GM21515 (cell line): ENCODE data around the gene KATNB1.
"Not testable (repeated sequence)": the region's sequence is repeated elsewhere in the genome, so short reads cannot be mapped to it uniquely, and the experiment has no call there.

ENCODE experiments used
- ATAC-seq: cut with Tn5 transposase; IDR thresholded peaks from one replicate; pipeline ENCODE4 v1.9.1; 2021; ENCODE audit not compliant: unreplicated experiment

Gene KATNB1

DNA sequence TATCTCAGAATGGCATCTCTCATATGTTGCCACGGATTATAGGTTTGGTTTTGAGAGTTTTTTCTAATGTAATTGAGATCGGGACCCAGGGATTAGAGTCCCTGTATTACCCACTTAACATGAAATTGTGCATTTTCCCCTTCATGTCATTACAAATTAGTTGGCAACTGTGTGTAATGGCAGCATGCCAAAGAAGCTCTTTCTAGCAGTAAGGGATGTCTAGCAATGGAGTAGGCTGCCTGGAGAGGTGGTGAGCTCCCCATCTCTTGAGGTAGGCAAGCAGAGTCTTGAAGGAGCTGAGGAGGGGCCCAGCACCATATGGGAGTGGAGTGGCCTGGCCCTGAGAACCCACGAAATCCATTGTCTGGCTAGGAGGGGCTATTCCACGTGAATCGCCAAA, 10.0 kb upstream of the KATNB1 start:
- ATAC-seq = no peak

GRCh38 chr16:57725976-57726375, 9.6 kb upstream of the KATNB1 start:
- ATAC-seq = no peak

DNA sequence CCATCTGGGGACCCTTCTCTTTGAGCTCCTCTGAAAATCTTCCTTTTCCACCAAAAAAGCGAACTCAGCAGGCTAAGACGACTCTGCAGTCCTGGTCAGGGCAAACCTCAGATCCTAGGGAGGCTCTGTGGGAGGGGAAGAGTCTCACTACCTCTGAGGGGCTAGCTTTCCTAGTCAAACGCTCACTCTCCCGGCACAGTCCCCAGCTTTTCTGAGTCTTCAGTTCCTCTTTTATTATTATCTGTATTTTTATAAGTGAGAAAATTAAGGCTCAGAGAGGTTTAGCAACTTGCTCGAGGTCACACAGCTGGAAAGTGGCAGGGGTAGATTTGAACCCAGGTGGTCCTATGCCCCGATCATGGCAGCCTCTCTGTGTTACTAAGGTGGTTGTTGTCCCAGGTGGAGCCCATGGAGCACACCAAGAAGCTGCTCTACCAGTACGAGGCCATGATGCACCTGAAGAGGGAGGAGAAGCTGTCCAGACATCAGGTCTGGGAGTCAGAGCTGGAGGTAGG, 9.1 kb upstream of the KATNB1 start:
- no peak for ATAC-seq

- no peak for ATAC-seq
These were observed 8.0 kb upstream of the KATNB1 start for GRCh38 chr16:57727610-57728009.

DNA sequence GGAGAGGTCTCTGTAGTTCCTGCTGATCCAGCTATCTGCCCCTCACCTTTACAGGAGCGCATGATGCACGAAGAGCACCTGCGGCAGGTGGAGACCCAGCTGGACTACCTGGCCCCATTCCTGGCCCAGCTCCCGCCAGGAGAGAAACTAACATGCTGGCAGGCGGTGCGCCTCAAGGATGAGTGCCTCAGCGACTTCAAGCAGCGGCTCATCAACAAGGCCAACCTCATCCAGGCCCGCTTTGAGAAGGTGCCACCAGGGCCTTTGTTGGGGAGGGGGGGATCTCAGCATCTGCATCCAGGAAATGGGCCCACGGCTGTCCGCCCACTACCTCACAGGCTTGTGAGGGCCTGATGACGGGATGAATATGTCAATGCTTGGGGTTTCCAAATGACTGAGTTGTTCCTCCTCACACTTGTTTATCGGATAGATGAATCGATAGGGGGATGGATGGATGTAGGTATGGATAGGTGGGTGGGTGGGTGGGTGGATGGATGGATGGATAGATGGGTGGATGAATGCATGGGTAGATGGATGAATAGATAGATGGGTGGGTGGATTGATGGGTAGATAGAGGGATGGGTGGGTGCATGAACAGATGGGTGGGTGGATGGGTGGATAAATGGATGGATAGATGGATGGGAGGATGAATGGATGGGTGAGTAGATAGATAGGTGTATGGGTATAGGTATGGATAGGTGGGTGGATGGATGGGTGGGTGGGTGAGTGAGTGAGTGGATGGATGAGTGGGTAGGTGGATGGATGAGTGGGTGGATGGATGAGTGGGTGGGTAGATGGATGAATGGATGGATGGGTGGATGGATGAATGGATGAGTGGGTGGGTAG, 7.0 kb upstream of the KATNB1 start:
- ATAC-seq = no peak

- ATAC-seq = no peak
These were observed 6.4 kb upstream of the KATNB1 start for GRCh38 chr16:57729182-57729484.

DNA sequence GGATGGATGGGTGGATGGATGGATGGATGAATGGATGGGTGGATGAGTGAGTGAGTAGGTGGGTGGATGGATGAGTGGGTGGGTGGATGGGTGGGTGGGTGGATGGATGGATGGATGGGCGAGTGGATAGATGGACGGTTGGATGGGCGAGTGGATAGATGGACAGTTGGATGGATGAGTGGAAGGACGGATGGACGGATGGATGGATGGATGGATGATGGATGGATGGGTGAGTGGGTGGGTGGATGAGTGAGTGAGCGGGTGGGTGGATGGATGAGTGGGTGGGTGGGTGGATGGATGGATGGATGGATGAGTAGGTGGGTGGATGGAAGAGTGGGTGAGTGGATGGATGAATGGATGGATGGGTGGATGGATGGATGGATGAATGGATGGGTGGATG, 5.7 kb upstream of the KATNB1 start:
- not testable (repeated sequence) for ATAC-seq

DNA sequence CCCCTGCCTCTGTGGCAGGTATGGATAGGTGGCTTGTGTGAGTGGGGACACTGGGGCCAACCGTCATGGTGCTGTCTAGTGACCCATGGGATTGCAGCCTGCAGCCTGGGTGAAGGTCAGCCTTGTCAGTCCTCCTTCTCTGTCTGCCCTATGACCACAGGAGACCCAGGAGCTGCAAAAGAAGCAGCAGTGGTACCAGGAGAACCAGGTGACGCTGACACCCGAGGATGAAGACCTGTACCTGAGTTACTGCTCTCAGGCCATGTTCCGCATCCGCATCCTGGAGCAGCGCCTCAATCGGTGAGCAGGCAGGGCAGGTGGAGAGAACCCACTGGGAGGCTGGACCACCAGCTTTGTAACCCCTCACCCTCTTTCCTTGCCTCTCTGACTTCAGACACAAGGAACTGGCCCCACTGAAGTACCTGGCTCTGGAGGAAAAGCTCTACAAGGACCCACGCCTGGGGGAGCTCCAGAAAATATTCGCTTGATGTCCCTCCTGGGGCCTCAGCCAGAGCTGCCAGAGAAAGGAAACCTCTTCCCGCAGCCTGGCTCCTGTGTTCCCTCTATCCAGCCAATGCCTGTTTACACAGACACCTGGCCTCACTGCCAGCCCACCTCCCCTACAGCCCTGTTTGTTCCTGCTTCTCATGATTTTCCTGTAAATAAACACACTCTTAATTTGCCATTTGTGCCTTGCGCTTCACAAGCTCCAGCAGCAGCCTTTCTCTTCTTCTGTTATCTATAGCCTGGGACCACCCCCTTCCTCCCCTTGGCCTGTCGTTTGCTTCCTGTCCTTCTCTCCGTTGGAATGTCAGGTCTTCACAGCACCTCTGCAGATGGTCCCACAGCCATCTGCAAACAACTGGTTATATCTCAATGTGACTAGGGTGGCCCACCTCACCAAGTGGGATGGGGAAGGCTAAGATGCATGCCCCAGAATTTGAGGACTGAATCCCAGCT, 4.5 kb upstream of the KATNB1 start:
- ATAC-seq = no peak

DNA sequence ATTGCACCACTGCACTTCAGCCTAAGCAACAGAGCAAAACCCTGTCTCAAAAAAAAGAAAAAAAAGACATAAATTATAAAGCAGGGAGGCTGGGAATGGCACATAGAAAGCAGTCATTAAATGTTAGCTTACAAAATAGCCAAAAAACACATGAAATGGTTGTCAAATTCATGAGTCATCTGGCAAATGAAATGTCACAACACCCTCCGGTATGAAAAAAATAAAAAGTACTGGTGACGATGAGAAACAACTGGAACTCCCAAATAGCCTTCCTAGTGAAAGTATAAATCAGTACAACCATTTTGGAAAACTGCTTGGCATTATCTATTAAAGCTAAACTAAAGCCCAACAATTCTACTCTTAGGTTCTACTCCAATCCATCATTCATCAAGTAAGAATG, 3.5 kb upstream of the KATNB1 start:
- ATAC-seq = no peak

DNA sequence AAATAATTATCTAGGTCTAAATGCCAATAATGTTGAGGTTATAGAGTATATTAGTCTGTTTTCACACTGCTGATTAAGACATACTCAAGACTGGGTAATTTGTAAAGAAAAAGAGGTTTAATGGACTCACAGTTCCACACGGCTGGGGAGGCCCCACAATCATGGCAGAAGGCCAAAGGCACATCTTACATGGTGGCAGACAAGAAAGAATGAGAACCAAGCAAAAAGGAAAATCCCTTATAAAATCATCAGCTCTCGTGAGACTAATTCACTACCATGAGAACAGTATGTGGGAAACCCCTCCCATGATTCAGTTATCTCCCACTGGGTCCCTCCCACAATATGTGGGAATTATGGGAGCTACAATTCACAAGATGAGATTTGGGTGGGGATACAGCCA, 2.9 kb upstream of the KATNB1 start:
- no peak for ATAC-seq

DNA sequence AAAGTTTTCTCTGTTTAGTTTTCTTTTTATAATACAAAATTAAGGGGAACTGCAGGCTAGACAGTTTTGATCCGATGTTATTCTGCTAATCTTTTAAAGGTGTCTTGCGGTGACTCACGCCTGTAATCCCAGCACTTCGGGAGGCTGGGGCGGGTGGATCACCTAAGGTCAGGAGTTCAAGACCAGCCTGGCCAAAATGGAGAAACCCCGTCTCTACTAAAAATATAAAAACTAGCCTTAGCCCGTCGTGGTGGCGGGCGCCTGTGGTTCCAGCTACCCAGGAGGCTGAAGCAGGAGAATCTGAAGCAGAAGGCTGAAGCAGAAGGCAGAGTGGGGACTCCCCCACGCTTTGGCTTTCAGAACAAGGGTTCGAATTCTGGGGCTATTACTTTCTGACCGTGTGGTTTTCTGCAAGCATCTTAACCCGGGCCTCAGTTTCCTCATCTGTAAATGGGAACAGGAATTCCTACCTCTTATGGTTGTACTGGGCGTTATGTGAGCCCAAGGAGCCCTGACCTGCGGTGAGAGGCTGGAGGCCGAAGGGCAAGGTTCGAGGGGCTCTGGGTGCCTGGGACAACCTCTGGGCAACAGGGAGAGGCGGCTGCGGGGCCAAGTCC, 1.2 kb upstream of the KATNB1 start:
- ATAC-seq = no peak

DNA sequence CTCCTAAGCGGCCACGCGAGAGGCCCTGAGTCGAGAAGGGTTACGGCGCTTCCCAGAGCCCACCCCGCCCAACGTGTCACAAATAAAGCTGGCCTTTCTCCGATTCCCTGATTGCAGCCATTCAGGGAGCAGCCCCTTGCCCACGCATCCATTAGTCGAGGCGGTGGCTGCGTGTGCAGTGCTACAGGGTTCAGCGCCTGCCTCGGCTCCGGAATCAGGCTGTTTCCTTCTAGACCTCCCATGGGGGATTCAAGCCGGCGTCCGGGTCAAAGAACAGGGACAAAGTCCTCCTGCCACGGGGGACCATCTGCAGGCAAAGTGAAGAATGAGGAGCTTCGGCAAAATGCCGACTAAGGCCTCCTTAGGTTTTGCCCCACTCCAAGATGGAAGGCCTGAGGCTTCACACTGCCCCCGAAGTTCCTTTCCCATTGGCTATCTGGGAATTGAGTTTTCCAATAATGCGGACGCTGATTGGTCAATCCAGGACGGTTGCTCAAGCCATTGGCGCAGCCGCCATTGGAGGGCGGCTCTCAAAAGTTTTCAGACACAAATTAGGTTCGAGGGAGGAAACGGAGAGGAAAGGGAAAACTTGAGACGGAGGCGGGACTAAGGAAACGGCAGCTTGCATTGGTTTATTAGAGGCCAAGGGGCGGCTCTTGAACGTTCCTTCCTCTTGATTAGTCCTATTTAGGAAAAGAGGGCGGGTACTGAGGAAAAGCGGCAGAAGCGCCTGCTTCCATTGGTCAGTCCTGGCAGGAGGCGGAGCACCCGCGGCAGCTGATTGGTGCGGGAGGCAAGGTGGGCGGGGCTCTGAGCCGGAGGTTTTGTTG, 430 bp upstream of the KATNB1 start:
- peak; percentile 87 for ATAC-seq

DNA sequence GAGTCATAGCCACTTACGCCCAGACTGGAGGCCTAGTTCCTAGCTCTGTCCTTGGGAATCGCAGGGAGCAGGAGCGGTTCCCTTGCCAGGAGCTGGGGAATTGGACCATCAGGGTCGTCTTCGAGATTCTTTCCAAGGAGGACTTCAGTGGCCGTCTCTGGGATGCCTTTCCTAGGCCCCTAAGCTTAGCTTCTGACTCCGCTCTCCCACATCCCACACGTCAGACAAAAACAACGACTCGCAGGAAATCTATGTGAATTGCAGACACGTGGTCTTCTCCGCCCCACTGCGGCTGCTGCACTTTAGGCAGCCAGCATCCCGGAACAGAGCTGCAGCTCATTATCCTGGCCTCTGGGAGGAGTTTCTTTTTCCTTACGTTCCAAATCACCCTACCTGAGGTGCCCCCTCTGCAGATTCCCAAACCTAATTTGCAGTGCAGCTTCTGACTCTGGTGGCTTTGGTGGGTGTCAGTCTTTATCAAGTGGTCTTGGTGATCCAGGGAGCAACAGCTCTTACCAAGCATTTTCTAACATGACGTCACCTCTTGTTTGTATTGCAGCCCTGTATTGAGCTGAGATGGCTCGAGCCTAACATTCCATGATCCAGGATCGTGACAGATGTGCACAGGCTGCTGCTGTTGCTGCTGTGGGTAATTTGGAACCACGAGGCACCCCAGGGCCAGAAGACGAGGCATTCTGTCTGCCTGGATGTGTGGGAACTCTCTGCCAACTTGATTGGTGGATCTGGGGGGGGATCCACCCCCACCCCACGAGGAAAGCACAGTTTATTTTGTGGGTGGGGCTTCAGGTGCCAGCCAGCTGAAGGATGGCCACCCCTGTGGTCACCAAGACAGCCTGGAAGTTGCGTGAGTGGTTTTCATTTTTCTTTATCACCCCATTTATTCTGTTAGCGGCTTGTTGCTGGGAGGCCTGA, 1.1 kb downstream of the KATNB1 start:
- ATAC-seq = no peak

GRCh38 chr16:57738844-57739243, 3.3 kb downstream of the KATNB1 start:
- ATAC-seq = no peak

GRCh38 chr16:57739756-57740422, 4.3 kb downstream of the KATNB1 start:
- no peak for ATAC-seq

GRCh38 chr16:57740423-57741071, 5.0 kb downstream of the KATNB1 start:
- ATAC-seq = no peak

DNA sequence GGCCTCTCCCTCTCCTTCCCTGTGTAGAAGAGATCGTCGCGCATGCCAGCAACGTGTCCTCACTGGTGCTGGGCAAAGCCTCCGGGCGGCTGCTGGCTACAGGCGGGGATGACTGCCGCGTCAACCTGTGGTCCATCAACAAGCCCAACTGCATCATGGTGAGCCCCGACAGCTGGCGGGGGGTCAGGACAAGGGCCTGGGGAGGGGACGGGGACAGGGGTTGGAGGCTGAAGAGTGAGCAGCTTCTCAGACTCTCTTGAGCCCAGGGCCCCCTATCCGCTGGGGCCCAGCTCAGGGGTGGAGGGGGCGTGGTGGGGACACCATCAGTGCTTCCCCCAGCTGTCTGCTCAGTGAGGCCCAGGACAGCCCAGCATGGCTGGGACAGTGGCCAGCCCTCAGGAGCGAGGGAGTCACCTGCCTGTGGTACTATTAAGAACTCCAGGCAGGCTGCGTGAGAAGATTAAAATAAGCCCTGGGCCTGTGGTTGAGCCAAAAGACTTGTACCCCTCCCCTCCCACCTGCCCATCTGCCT, 6.2 kb downstream of the KATNB1 start:
- ATAC-seq = no peak

- no peak for ATAC-seq
These were observed 7.0 kb downstream of the KATNB1 start for GRCh38 chr16:57742543-57742942.
